ENCODE data around the gene TCFL5.
A peak's percentile ranks its signal among the peaks of the same experiment; 100 is the strongest.

The TCFL5 gene

DNA sequence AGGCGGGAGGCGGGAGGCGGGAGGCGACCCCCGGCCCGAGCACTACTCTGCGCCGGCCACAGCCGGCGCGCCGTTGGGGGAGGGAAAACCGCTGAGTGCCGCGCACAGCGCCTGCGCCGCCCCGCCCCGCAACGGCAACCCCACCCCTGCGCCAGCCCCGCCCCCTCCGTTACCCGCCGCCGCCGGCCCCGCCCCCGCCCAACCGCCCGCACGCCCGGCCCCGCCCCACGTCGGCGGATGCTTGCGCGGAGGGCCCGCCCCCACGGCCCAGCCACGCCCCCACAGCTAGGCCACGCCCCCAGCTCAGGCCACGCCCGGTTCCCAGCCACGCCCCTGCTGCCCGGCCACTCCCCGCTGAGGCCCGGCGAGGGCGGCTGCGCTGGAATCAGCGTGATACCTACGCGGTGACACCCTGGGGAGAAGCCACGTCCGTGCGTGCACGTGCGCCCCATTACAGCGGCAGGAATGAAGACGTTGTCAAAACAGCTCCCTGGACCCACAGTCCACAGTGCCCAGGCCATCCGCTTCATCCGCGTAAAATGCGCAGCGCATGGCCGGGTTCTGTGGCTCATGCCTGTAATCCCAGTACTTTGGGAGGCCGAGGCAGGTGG is at the start of gene TCFL5:
Gene TCFL5 (minus strand): TSS at position 97 of the 611 bp plus-strand sequence. CDS start 152 bp downstream, outside the sequence.
- peak; percentile 76 for DNase-seq

DNA sequence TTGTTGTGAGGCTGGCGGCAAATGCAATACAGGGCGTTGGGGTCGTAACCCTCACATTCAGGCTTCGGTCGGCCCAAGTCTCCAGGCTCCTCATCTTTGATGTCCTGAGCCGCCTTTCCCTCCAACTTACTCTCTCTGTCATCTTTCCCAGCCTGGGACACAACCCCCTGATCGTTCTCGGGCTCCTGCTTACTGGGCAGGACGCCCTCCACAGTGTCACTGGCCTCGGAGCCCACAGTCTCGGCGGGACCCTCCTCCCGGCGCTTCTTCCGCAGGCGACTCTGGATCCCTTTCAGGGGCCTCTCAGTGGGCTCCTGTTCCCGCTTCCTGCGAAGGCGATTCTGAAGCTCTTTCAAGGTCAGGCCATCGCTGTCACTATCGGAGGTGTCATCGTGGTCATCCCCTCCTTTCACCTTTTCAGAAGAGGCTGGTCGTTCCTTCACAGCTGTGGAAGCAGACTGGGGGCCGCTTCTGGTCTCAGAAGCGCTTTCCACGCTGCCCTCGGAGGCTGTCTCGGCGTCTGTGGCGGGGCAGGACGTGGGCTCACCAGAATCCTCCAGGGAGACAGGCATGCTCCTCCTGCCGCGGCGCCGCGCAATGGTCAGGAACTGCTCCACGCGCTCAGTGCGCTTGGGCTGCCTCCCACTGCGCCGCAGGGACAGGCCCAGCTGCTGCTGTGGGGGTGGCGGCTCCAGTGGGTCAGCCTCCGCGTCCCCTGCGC is 49.3 kb upstream of the TCFL5 start:
- DNase-seq: no peak

DNA sequence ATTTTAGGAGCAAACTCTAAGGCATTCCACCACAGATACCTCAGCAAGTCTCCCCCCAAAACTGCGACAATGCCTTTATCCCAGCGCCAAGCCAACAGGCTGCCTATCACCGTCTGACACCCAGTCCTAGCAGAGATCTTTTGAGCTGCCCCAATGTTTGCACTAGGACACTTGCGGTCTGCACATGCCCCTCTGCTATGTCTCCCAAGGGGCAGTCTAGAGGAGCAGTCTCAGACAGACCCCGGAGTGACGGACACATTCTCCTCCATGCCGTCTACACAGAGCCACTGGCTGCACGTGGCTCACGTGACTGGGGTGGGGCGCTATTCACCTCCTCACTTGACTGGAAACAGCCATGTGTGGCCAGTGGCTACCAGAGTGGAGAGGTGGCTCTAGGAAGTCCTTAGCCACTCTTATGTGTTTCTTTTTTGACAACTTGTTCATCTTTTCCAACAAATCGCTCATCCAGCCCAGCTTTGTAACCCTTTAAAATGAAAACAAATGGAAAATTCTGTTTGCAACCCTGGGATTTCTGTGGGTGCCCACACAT is 48.7 kb upstream of the TCFL5 start:
- DNase-seq: no peak

DNA sequence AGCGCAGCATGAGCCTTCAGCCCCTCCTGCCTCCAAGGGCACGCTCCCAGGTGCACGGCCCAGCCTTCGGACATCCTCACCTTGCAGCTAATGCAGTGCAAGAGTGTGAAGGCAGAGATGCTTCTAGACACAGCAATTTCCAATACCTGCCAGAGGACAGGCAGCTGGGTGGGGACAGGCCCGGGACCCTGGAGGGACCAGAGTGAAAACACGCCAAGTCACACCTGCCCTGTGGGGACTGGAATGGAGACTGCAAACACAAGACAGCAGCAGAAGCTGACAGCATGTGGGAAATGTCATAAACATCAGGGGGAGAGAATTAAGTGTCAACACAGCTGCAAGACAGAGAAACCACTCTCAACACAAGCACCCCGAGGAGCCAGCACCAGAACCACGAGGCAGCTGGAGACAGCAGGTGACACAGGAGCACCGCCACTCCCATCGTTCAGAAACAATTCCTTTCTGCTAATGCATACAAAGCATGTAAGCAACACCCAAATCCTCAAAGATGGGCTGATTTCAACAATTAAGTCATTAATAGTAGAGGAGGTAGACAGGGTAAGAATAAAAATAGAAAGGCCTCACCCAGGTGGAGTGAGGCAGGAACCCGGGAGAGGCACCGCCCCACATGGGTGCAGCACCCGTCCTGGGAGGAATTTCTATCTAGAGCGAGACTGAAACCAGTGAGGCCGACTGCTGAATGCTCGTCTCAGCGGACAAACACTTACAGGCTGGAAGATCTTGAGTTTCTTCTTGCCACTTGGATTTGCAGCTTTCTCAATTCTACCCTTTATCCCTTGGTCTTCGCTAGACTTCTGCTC is 47.6 kb upstream of the TCFL5 start:
- peak; percentile 95 for DNase-seq

DNA sequence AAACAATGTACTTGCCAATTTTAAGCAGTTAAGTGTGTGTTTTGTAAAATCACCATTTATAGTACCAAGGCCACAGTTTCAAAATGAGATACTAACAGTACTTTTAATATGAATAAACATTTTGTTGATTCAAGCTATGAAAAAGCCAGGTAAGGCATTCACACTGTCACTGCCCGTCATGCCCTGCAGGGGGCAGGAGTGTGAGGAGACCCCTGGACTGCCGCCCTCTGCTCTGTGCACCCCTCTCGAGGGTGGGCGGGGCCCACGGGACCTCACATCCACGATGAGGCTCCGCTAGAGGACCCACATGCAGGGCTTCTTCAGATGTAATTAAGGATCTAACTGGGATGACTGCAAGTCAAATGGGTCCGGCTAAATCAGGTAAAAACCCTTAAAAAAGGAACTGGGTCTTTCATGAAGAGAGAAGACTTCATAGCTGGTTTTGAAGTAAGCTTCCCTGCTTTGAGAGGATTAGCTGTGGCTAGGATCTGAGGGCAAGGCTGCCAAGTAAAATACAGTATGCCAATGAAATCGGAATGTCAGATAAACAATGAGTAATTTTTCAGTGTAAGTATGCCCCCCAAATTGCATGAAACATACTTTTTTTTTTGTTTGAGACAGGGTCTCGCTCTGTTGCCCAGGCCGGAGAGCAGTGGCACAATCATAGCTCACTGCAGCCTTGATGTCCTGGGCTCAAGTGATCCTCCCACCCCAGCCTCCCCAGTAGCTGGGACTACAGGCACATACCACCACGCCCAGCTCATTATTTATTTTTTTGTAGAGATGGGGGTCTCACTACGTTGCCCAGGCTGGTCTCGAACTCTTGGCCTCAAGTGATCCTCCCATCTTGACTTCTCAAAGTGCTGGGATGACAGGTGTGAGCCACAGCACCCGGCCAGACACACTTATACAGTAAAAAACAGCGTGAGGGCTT is 46.0 kb upstream of the TCFL5 start:
- DNase-seq: no peak

DNA sequence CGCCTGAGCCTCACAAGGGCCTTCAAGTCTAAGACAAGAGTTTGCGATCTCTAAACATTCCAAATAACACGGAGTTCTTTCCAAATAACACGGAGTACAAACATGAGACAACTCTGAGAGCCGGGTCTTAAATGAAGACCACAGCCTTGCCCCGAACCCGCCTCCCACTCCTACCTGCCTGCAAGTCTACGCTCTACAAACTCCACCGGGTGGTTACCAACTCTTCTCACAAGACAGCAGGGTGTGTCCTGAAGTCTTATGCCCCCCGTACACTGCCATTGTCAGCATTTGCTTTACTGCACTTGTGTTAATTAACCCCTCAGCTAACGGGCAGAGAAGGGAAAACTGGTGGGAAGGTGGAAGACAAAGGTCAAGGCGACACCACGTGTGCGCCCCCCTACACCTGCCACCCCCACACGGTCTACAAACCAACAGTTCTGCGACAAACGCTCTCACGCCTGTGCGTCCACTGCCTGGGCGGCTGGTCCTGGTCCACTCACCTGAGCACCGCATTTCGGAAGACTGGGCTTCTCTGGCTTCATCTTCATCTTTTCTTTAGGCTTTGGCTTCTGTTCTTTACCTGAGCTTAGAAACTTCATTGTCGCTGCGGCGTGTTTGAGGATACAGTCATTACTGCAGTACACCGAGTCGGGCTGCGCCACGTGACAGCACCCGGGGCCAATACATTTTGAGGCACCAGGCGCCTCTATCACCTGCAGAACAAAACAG is 45.2 kb upstream of the TCFL5 start:
- DNase-seq: no peak

DNA sequence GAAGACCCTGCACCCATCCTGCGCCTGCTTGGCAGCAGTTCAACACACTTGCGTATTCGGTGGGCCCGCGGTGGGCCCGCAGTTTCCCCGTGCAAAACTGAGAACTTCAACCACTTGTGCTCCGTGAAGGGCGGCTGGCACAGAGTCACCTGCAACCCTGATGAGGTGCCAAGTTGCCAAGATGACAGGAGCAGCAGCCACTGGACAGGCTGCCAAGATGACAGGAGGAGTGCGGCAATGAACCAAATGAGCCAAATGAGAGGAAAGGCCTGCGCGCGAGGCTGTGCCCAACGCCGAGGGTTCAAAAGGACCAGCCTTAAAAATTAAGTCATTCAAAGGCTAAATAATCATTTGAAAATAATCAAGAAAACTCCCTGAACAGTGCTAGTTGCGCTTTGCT is 44.6 kb upstream of the TCFL5 start:
- no peak for DNase-seq

DNA sequence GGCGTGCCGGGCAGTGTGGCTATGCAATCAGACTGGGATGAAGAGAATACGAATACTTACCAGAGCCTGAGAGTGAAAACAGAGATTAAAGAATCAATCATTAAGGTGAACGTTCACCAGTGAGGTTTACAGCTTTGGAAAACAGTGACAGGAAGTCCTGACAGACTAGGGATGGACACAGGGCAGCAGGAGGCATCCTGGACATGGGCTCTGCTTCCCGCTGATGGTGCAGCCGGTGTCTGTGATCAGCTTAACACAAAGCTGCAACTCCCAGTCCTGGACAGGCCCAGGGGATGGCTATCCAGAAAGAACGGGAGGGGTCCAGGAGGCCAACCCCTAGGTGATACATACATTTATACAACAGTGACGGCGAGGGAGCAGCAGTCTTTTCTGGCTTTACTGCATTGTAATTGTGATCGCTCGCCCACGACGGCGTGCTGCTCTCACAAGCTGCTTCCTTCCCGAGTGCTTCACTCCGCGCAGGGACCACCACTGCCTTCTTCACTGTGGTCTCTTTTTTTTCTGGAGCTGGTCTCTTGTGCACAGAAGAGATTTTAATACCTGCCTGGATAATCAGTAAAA is 44.0 kb upstream of the TCFL5 start:
- DNase-seq: no peak

DNA sequence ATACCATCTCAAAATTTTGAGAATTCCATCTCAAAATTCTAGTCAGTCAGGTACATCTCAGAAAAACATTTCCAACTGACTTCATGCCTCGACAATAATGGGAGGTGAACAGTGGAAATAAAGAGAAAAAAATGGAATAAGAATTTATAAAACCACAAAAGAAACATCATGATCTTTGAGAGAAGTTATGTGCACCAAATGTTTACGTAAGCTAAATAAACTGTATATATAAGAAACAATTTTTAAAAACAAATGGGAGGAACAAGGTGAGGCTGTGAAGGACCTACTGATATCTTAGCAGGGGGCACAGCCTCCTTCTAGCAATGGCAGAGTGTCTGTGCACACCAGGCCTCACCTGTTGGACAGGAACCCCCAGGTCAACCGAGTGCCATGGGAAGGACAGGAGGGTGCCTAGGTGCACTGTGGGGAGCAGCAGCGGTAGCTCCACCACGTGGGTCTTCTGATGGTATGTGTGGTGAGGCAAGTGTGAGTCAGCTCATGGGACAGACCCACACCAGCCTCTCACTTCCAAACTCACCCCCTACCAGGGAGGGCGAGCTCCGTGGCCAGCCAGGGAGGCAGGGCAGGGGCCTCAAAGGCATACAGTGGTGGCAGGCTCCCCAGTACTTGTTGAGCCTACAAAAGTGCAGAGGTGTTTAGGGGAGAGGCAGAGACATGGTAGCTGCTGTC is 41.4 kb upstream of the TCFL5 start:
- no peak for DNase-seq

DNA sequence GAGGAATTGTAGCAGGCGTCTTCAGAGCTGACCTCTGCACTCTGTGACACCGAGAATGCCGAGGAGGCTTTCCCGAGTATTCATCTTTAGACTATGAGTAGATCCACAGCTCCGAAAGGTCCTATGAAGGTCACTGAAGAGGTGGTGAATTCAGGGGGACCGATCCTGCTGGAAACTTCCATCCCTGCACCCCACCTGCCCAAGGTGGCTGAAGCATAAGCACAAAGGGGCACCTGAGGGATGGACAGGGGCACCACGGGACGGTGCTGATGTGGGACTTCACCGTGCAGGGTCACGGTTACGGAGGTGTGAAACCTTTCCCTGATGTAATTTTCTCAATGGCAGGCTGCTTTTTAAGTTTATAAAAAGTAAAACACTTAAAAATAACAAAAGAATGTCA is 40.3 kb upstream of the TCFL5 start:
- no peak for DNase-seq

DNA sequence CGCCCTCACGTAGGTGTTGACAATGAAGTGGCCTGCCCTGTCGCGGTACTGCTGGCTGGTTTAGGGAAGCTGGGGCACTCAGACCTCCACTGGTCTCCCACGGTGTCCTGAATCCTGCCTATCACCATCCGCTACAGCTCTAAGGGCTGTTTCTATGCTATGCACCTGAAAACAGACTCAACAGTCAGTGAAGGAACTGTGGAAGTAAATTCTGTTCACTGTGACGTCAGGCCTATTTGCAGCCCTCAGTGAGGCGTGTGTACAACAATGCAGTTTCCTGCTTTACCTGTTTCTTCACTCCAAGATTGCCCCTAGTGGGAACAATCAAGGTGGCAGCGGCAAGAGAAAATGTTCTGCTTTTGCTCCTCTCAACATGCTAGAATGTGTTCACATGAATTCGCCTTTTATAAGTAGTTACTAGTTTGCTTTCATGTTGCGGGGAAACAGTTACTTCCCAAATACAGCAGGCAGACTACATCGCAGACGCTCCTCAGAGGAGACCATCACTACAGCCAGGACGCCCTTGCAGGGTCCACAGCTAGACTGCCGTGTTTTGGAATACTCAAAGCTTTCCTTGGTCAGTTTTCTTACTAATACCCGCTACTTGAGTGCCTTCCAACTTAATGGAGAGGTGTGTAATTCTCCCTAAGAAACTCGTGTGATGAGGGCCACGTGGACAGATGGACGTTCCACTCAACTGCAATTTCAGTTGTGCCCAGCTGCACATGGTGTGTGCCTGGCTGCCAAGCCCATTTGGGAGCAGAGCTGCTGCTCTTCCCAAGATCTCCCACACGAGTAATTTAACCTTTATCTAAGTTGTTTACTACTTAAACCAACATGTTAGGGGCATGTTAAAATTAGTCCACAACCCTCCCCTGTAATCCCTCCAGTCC is 39.3 kb upstream of the TCFL5 start:
- DNase-seq: no peak

DNA sequence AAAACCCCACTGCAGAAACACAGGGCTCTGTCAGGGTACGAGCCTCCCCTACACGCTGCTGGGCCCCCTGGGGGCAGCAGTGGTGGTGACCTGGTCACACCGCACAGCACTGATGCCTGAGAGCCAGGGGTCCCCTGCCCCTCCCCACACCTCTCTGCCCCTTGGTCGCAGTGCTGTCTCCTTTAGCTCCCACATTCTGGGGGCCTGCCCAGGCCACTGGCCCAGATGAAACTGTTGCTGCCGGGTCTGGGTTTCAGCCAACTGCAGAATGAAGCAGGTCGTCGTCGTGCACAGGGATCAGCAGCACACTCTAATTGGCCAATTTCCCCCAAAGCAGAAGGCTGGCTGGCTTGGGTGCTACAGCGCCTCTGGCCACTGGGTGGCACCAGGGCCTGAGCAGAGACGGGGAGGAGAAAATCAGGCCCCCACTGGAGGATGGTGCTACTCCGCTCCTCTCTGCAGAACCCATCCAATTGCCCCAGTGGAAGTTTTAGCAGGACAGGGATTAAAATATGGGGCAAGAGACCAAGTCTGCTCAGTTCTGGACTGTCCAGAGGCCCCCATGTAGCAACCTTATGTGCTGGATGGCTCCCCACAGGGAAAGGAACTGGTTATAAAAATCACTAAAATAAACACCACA is 38.5 kb upstream of the TCFL5 start:
- peak; percentile 70 for DNase-seq

DNA sequence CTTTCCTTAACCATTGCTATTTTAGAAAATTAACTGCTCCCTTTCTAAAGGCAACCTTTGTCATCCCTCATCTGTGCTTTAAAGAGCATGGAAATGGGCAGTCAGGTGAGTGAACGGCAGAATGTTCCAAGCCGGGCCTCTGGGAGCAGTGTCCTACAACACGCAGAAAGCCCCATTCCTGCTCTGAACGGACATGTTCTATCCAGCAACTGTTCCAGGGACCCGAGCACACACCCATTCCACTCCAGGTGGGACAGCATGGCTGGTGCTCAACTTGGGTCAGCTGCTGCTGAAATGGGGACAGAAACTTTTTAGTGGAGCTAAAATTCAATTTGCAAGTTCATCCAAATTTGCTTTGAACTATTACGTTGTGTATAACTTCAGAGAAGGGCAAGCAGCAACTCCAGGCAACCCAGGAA is 38.0 kb upstream of the TCFL5 start:
- DNase-seq: no peak

DNA sequence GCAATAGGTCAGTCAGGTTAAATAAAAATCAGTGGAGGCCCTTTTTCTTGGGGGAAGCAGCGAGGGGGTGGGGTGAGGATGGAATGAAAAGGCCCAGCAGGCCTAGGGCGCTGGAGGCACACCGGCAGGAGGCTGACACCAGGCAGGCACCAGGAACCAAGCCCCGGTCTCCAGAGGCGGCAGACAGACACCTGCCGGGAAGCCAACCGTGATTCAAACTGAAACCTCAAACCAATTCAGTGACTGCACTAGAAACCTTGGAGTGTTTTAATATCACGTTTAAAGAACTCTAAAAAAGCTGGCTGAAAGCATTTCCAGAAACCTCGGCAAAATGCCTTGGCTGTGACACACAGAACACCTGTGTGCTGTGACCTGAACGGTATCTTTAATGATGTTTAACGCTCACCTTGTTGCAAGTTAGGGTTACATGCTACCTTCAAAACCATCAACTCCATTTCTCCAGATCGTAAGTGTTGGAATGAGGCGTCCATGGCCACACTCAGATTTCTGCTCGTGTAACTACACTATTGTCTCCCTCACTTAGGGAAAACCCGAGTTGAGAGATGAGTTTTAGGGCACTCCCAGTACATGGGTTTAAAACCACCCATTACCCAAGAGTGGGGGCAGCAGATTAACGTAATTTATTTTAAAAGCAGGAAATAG is 37.5 kb upstream of the TCFL5 start:
- no peak for DNase-seq

DNA sequence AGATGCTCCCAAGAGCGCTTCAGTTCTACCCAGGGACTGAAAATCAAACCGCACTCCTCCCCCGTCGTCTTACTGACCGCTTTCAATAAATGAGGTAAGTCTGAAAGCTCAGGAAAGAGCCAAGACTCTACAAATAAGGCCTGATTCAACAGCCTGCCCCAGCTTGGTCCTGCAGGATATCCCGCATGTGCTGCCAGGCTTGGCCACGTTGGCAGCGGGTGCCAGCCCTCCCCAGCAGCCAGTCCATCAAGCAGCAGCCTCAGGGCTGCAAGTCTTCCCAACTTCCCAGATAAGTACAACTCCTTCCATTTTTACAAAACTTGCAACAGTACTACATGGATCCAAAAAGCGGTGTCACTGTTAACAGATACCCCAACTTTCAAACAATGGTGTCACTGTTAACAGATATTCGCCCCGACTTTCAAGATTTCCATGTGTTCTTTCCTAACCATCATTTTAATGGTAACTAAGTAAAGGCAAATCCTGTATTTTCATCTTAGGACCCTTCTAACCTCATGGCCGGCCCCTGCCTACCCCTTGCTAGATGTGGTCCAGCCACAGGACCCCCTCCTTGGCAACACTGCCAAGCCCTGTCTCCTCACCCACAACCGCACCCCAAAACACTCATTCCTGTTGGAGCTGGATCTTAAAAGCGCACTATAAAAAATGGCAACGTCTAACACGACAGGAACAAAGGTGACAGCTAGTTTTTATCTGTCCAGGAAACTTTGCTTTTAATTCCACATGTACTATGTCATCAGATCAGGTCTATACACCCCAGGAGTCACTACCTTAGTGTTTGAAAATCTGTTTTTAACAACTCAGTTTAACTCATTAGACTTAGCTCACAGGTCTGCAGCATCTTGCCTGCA is 36.7 kb upstream of the TCFL5 start:
- no peak for DNase-seq

DNA sequence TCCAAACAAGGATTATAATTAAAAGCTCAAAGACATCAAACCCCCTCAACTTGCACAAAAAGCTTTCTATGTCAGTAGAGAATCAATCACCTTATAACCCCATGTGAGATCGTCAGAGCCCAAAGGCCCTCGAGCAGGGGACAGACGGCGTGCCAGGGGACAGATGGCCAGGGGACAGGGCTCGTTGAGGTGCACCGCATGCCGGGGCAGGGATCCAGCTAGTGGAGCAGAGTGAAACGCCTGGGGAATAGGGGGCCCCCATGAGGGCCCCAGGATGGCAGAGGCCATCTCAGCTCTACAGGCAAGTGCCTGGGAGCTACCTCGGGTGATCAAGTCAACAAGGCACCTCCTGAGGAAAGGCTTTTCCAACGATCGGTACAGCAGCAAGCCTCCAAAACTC is 36.0 kb upstream of the TCFL5 start:
- no peak for DNase-seq

DNA sequence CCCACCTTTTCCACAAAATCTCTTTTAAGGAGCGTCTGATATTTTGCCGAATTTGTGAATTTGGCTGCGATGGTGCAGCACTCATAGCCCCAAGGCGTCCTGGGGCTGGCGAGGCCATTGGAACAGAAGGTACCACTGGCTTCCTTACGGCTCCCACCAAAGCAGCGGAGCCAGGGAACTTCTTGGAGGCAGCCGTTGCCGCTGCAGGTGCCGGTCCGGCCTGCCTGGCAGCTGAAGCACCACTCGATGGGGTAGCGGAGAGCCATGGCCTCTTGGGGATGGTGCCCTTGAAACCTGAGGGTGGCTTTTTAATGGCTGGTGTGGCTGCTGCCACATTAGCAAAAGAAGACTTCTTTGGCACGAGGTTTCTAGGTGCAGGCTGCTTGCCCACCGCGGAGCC is 34.9 kb upstream of the TCFL5 start:
- no peak for DNase-seq

DNA sequence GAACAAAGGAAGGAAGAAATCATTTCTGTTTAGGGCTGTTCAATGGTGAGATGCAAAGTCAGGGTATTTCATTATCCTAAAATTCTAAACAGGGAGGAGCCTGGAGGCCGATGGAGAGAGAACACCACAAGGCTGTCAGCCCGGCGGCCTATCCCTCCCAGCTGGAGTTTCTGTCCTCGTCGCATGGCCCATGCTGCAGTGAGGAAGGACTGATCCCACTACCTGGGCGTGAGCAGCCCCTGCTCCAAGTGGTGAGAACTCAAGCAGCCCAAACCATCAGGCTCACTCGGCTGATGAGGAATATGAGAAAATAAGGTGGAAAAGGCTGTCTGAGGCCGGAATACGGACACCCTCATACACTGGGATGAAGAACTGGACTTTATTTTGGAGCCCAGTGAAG is 33.9 kb upstream of the TCFL5 start:
- DNase-seq: no peak
